Middle frontal gyrus (tissue), 1 donor: Measurements from ENCODE around the gene CCDC116.
"Not testable (repeated sequence)": the region's sequence is repeated elsewhere in the genome, so short reads cannot be mapped to it uniquely, and the experiment has no call there.

Experiments used
- DNase-seq: peaks from one replicate; pipeline ENCODE4 v3.0.0-alpha.2; 2015; ENCODE audit warnings: low spot score; ENCODE audit errors: extremely low spot score

Gene CCDC116

GRCh38 chr22:21609556-21610157, 22.9 kb upstream of the CCDC116 start:
- DNase-seq, result not testable (repeated sequence)

GRCh38 chr22:21611210-21611977, 21.2 kb upstream of the CCDC116 start:
- no peak for DNase-seq

GRCh38 chr22:21612858-21613257, 19.7 kb upstream of the CCDC116 start:
- DNase-seq, result no peak

- DNase-seq, result no peak
Observed at GRCh38 chr22:21613553-21614233, 18.9 kb upstream of the CCDC116 start.

GRCh38 chr22:21615731-21616130, 16.8 kb upstream of the CCDC116 start:
- DNase-seq, result no peak

- DNase-seq, result not testable (repeated sequence)
Observed at GRCh38 chr22:21617337-21617736, 15.2 kb upstream of the CCDC116 start.

- no peak for DNase-seq
Observed at GRCh38 chr22:21621025-21621424, 11.5 kb upstream of the CCDC116 start.

GRCh38 chr22:21622011-21622918, 10.3 kb upstream of the CCDC116 start:
- no peak for DNase-seq

GRCh38 chr22:21622919-21623647, 9.5 kb upstream of the CCDC116 start:
- DNase-seq, result peak; percentile 17

GRCh38 chr22:21623648-21623970, 9.0 kb upstream of the CCDC116 start:
- peak; percentile 42 for DNase-seq

GRCh38 chr22:21624120-21624879, 8.3 kb upstream of the CCDC116 start:
- peak; percentile 6 for DNase-seq

GRCh38 chr22:21624880-21625791, 7.4 kb upstream of the CCDC116 start:
- DNase-seq, result no peak

GRCh38 chr22:21626073-21626734, 6.4 kb upstream of the CCDC116 start:
- no peak for DNase-seq

- DNase-seq, result no peak
Observed at GRCh38 chr22:21626735-21627469, 5.7 kb upstream of the CCDC116 start.

- no peak for DNase-seq
Observed at GRCh38 chr22:21628386-21629254, 3.9 kb upstream of the CCDC116 start.

- DNase-seq, result peak; percentile 90
Observed at GRCh38 chr22:21629255-21630149, 3.1 kb upstream of the CCDC116 start, which contains the start of gene YDJC. Gene YDJC (minus strand): TSS chr22:21630022. CDS start chr22:21630014, 8 bp downstream.
